NT2/D1 (cell line): Measurements from ENCODE around the gene FGF2.

Experiments used
- DNase-seq: peaks from one replicate; pipeline ENCODE4 v3.0.0-alpha.2; 2011; ENCODE audit warnings: low read depth, low spot score
- H3K27me3 ChIP-seq: 2 replicates; pipeline ENCODE4 v1.6.0; 2011; ENCODE audit warnings: mild to moderate bottlenecking; ENCODE audit not compliant: insufficient read length, insufficient read depth
- H3K36me3 ChIP-seq: 2 replicates; pipeline ENCODE4 v1.6.1; 2011; ENCODE audit warnings: mild to moderate bottlenecking, low read length, mixed read lengths; ENCODE audit not compliant: insufficient read depth, insufficient read length
- H3K4me1 ChIP-seq: 2 replicates; pipeline ENCODE4 v1.5.1; 2011; ENCODE audit not compliant: insufficient read depth, insufficient read length
- H3K4me3 ChIP-seq: 2 replicates; pipeline ENCODE4 v1.5.1; 2011; ENCODE audit warnings: low read depth; ENCODE audit not compliant: insufficient read length
- H3K9ac ChIP-seq: 2 replicates; pipeline ENCODE4 v1.6.0; 2011; ENCODE audit warnings: low read depth; ENCODE audit not compliant: insufficient read length
- H3K9me3 ChIP-seq: 2 replicates; pipeline ENCODE4 v1.5.1; 2011; ENCODE audit warnings: mild to moderate bottlenecking, low read length; ENCODE audit not compliant: insufficient read depth
- SUZ12 ChIP-seq: IDR thresholded peaks from 2 replicates; pipeline ENCODE4 v1.6.1; 2011; ENCODE audit not compliant: insufficient read length, insufficient read depth; ENCODE audit errors: extremely low read depth
- YY1 ChIP-seq: IDR thresholded peaks from 2 replicates; pipeline ENCODE4 v1.6.1; 2011; ENCODE audit not compliant: insufficient read length, insufficient read depth
- ZNF274 ChIP-seq: IDR thresholded peaks from 2 replicates; pipeline ENCODE4 v1.6.1; 2011; ENCODE audit warnings: mild to moderate bottlenecking, low read depth, low read length

FGF2 gene

DNA sequence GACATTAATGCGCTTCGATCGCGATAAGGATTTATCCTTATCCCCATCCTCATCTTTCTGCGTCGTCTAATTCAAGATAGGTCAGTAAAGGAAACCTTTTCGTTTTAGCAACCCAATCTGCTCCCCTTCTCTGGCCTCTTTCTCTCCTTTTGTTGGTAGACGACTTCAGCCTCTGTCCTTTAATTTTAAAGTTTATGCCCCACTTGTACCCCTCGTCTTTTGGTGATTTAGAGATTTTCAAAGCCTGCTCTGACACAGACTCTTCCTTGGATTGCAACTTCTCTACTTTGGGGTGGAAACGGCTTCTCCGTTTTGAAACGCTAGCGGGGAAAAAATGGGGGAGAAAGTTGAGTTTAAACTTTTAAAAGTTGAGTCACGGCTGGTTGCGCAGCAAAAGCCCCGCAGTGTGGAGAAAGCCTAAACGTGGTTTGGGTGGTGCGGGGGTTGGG is 528 bp upstream of the FGF2 start:
- peaks cover 12% of the 10 kb centered on the region for H3K36me3 ChIP-seq
- TF ChIP-seq YY1, result no peak
- TF ChIP-seq SUZ12, result no peak
- no peak for TF ChIP-seq ZNF274
- H3K4me3 ChIP-seq, result peak overlapping the region; percentile 16
- no peaks in the 10 kb centered on the region for H3K27me3 ChIP-seq
- no peaks in the 10 kb centered on the region for H3K4me1 ChIP-seq
- DNase-seq, result no peak
- peak overlapping the region; percentile 57 for H3K9ac ChIP-seq
- H3K9me3 ChIP-seq, result no peaks in the 10 kb centered on the region

DNA sequence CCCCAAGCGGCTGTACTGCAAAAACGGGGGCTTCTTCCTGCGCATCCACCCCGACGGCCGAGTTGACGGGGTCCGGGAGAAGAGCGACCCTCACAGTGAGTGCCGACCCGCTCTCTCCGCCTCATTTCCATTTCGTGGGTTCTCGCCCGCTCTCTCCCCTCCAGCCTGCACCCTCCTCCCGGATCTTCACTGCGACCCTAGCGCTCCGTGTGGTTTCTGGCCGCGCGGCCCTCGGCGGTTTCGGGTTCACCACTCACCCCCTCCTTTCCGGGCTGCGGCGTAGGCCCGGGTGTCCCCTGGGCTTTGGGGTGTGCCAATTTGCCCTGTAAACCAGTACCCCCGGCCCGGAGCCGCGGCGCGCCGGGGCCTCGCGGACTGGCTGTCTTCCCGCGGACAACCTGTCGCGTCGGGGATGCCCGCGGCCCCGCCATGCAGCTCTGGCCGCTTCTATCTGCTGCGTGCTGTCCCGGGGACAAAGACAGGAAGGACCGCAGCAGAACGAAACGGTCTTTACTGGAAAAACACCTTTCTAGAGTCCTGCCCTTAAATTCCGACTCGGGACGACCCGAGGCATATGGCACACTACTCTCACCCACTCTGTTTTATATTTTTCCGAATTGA is 737 bp downstream of the FGF2 start:
- Histone ChIP-seq H3K36me3 (peaks cover 23% of the 10 kb centered on the region), H3K4me3 (peak overlapping the region; percentile 75), H3K27me3 (no peaks in the 10 kb centered on the region), H3K9me3 (no peaks in the 10 kb centered on the region), H3K4me1 (peaks cover 3% of the 10 kb centered on the region), H3K9ac (peak overlapping the region; percentile 98)
- TF ChIP-seq SUZ12, result no peak
- TF ChIP-seq YY1, result no peak
- TF ChIP-seq ZNF274, result no peak
- no peak for DNase-seq

DNA sequence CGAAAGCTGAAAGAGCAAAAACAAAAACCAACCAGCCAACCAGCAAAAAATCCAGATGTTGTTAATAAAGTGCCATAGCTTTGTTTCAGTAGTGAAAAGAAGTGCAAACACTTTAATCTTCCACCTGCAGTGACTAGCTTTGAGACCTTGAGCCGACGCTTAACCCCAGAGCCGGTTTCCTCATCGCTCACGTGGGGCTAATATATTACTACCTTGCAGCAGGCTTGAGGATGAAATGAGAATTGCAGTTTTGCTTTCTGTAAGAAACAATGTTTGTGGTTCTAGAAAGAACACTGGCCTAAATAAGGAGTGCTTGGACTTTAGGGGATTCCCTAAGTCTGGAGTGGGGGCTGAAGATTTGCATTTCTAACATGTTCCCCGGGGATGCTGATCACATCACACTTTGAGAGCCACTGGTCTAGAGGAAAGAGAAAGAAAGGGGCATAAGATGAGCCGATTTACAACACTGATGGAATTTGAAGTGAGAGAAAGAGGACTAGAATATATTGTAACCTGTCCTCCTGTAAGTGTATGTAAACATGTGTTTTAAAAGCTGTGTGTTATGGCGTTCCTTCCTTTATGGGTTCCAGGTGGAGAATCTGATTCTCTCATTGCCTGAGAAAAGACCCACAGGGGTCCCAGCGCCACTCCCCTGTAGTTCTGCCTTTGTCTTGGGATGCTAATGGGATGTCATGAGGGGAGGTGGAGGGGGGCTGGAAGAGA is 1.4 kb downstream of the FGF2 start:
- peaks cover 24% of the 10 kb centered on the region for H3K36me3 ChIP-seq
- peak; percentile 77 for DNase-seq
- TF ChIP-seq ZNF274 (no peak), SUZ12 (no peak), YY1 (no peak)
- H3K9ac ChIP-seq, result peak overlapping the region; percentile 98
- peaks cover 3% of the 10 kb centered on the region for H3K4me1 ChIP-seq
- no peaks in the 10 kb centered on the region for H3K27me3 ChIP-seq
- H3K4me3 ChIP-seq, result peak overlapping the region; percentile 75
- H3K9me3 ChIP-seq, result no peaks in the 10 kb centered on the region

- no peak for DNase-seq
- no peaks in the 10 kb centered on the region for H3K9me3 ChIP-seq
- no peaks in the 10 kb centered on the region for H3K27me3 ChIP-seq
- H3K9ac ChIP-seq, result peak overlapping the region; percentile 34
- TF ChIP-seq SUZ12 (no peak), YY1 (no peak), ZNF274 (no peak)
- H3K36me3 ChIP-seq, result peaks cover 39% of the 10 kb centered on the region
- H3K4me3 ChIP-seq, result no peak overlapping the region
- H3K4me1 ChIP-seq, result peaks cover 3% of the 10 kb centered on the region
Observed at GRCh38 chr4:122830426-122831095, 3.9 kb downstream of the FGF2 start.

GRCh38 chr4:122831515-122832196 is 5.0 kb downstream of the FGF2 start:
- Histone ChIP-seq H3K9me3 (no peaks in the 10 kb centered on the region), H3K4me3 (no peak overlapping the region), H3K9ac (no peak overlapping the region), H3K36me3 (peaks cover 39% of the 10 kb centered on the region), H3K27me3 (no peaks in the 10 kb centered on the region), H3K4me1 (peaks cover 3% of the 10 kb centered on the region)
- no peak for TF ChIP-seq YY1
- TF ChIP-seq SUZ12, result no peak
- TF ChIP-seq ZNF274, result no peak
- DNase-seq, result no peak

DNA sequence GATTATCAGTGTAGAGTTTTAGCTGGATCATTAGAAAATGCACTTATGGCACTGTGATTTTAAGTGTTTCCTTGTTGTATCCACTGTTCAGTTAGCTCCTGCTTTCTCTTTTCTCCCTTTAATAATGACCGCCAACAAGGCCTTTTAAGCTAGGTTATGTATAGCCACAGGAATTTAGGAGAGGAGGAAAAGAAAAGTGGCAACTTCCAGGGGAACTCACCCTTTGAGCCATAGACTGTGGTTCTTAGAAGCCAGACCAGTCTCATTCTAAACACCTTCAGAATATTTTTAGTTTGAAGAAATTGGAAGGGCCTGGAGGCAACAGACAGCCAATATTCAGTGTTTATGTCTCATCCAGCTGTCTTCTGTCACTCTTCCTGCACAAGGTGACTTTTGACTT is 6.1 kb downstream of the FGF2 start:
- Histone ChIP-seq H3K36me3 (peaks cover 39% of the 10 kb centered on the region), H3K9ac (no peak overlapping the region), H3K4me3 (no peak overlapping the region), H3K4me1 (peaks cover 3% of the 10 kb centered on the region), H3K9me3 (no peaks in the 10 kb centered on the region), H3K27me3 (no peaks in the 10 kb centered on the region)
- DNase-seq, result no peak
- TF ChIP-seq ZNF274 (no peak), YY1 (no peak), SUZ12 (no peak)

- peaks cover 48% of the 10 kb centered on the region for H3K36me3 ChIP-seq
- H3K9me3 ChIP-seq, result no peaks in the 10 kb centered on the region
- DNase-seq, result no peak
- H3K4me3 ChIP-seq, result no peak overlapping the region
- TF ChIP-seq ZNF274 (no peak), YY1 (no peak), SUZ12 (no peak)
- H3K27me3 ChIP-seq, result no peaks in the 10 kb centered on the region
- no peak overlapping the region for H3K9ac ChIP-seq
- H3K4me1 ChIP-seq, result peaks cover 3% of the 10 kb centered on the region
Observed at GRCh38 chr4:122833999-122834398, 7.4 kb downstream of the FGF2 start.
